Sciatic nerve (tissue), 2 donors: Measurements from ENCODE around the gene NGF. TPM values are rescaled to one million over a fixed set of nuclear protein-coding genes. Genes with fewer than 3 reads are reported as not detected.
A peak's percentile ranks its signal among the peaks of the same experiment; 100 is the strongest.

Experiments used
- ATAC-seq: fragments of 200-7000 bp; cut with Tn5 transposase; one replicate; pipeline ENCODE4 v1.9.1; 2020; ENCODE audit warnings: mild to moderate bottlenecking, moderate library complexity
- DNase-seq: peaks from one replicate; pipeline ENCODE4 v3.0.0-alpha.2; 2020; ENCODE audit warnings: low spot score
- intact Hi-C: fragments of 100-400 bp; cut with DNase I; formaldehyde crosslinking; loops from one replicate; pipeline ENCODE4 v1.14.2; 2022
- total RNA-seq: library from RNA; stranded (reverse); fragmentation: NEBNext Ultra II Directional; extraction: Animal tissue kit (Norgen Biotek cat#: 25700); gene quantifications from one replicate; pipeline ENCODE4 v1.2.1, GENCODE V29; 2021
- donor health status: DM: no; HTN: no; CAD: no.
- donor health status: DM: no; HTN: no; CAD: no.

Gene NGF
- total RNA-seq, 1 donor from 2014 or later: 5.6 TPM

GRCh38 chr1:115340879-115341278 is 2.8 kb upstream of the NGF start:
- intact Hi-C loops: no loop called here
- ATAC-seq (no peak), DNase-seq (no peak)

DNA sequence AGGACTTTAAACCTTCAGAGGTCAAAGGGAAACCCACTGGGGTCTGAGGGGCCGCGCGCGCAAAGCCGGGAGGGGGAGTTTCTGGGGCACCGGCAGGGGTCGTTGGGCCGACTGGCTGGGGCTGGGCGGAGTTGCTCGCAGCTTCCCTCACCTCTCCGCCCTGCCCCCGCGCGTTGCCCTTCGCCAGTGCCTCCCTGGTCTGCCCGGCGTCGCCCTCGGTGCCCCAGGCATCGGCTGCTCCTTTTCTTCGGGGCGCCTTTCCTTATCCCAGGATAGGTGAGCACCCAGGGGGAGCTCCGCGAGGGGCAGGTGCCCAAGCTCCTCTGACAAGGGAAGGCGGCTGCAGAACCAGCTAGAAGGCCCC is 390 bp upstream of the NGF start:
- intact Hi-C loops: no loop called here
- ATAC-seq (peak; percentile 3), DNase-seq (no peak)

- peak; percentile 63 for ATAC-seq
- intact Hi-C loops: no loop called here
- DNase-seq: peak; percentile 68
Measured at GRCh38 chr1:115337276-115337632, 795 bp downstream of the NGF start.

DNA sequence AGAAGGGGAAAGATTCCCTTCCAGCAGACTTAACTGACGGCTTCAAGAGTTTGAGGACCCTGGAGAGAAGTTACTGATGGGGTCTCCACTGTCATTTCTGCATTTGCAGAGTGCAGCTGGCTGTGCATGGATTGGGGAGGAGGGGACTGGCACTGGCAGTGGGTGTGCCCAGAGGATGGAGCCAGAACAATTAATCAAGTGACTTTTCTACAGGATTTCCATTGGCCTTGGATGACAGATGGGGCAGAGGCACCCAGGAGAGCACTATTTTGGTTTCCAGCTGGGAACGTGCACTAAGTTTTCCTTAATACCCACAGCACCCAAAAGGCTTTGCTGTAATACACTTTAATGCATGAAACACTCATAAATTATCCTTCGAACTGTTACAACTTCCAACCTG is 1.3 kb downstream of the NGF start:
- DNase-seq (no peak), ATAC-seq (no peak)
- intact Hi-C loops: no loop called here

DNA sequence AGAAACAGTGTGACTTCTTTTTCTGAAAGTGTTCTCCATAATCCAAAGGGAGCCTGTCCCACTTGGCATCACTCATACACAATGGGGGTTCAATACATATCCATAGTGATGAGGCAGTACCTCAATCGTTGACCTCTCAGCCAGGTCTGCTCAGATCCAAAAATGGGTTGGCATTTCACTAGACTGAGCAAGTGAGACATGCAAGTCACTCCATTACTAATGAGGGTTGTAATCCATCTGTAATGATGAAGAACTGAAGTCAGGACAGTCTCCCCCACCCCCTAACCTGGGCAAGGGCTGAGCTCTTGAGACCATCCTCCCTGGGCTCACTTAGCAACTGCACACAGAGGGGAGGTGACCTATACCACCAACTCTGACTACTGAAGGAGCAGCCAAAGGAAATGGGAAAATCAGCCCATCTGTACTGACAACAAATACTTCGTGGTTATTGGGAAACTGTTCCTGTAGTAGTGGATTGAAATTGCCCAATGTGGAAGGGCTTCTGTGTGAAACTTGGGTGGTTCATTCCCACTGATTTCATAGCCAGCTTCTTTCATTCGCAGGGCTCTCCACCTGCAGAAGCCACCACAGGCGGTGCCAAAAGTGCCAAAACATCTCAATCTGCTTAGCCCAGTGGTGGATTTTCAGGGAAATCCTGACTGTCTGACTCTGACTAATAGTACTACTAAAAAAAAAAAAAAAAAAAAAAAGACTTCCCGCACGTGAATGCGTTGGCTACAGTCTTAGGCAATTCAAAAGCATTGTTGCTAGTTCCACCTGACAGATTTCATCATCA is 5.0 kb downstream of the NGF start:
- intact Hi-C loops: no loop called here
- DNase-seq (no peak), ATAC-seq (peak; percentile 60)

GRCh38 chr1:115331558-115332331 is 6.3 kb downstream of the NGF start:
- intact Hi-C loops: no loop called here
- DNase-seq: no peak
- peak; percentile 15 for ATAC-seq

DNA sequence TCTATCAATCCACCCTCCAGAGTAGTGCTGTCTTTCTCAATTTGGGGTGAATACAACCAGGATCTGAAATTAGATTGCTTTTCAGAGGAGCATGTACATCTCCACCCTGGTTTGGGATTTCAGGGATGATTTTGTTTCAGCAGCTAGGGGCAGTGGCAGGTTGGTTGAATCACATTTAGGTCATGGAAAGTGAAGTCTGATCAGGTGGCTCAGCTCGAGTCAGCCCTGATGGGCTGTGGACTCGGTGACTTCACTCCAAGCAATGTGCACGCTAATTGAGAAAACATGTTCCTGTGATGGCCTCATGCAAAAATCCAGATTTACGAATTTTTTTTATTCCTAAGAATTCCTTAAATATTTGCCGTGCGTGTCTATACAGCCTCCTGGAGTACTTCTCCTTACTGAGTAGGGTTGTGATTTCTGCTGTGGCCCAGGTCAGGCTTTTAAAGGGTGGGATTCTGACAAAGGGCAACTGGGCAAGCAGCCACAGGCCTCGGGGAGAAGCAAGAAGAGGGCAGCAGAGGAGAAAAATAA is 7.5 kb downstream of the NGF start:
- ATAC-seq (peak; percentile 72), DNase-seq (no peak)
- intact Hi-C loops: no loop called here

- intact Hi-C loops: no loop called here
- DNase-seq (no peak), ATAC-seq (peak; percentile 8)
Measured at GRCh38 chr1:115329965-115330364, 8.1 kb downstream of the NGF start.

- intact Hi-C loops: no loop called here
- ATAC-seq (no peak), DNase-seq (no peak)
Measured at GRCh38 chr1:115327270-115327669, 10.8 kb downstream of the NGF start.

DNA sequence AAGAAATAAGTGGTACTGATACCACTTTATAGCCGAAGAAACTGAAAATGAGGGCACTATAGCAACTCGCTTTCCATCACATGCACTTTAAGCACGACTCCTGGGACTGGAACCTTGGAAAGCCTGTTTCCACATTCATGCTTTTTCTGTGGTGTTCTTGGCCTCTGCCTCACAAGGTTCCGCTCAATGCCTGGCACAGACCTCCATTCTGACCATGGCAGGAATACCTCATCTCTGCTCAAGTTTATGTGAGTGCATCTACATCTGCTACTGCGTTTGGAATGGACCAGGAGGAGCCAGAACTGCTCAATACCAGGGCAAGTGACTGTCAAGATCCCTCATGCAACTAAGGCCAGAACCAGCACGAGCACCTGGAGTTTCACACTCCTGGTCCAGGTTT is 11.6 kb downstream of the NGF start:
- ATAC-seq (no peak), DNase-seq (no peak)
- intact Hi-C loops: no loop called here

DNA sequence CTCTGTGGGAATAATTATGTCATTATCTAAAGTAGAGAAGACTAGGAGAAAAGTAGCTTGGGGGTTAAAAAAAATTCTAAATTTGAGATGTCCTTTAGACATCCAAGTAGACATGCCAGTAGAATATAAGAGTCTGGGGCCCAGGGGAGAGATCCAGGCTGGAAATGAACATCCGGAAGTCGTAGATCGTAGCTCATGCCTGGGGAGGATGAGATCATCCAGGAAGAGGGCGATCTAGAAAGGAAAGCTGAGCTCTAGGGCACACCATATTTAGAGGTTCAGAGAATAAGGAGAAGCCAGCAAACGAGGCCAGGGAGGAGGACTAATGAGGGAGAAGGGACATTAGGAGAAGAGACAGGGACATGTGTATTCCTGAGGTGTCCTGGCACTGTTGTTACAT is 12.2 kb downstream of the NGF start:
- ATAC-seq: peak; percentile 64
- intact Hi-C loops: no loop called here

GRCh38 chr1:115324649-115325420 is 13.2 kb downstream of the NGF start:
- DNase-seq (no peak), ATAC-seq (no peak)
- intact Hi-C loops: no loop called here

More for the DNA sequence above, 12.2 kb downstream of the NGF start:
- DNase-seq: no peak

- DNase-seq (no peak), ATAC-seq (no peak)
- intact Hi-C loops: no loop called here
Measured at GRCh38 chr1:115323366-115324004, 14.6 kb downstream of the NGF start.

- no peak for DNase-seq
- no peak for ATAC-seq
- intact Hi-C loops: no loop called here
Measured at GRCh38 chr1:115322631-115323030, 15.4 kb downstream of the NGF start.

DNA sequence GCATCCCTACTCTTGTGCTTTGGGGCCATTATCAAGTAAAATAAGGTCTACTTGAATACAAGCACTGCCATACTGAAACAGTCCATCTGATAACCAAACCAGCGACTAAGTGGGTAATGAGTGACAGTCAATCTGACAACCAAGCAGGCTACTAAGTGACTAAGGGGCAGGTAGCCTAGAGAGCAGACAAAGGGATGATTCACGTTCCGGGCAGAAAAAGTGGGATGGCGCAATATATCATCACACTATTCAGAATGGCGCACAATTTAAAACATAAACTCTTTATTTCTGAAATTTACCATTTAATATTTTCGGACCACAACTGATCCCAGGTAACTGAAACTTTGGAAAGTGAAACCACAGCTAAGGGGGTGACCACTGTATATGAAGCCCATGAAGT is 17.7 kb downstream of the NGF start:
- intact Hi-C loops: no loop called here
- ATAC-seq: no peak
- no peak for DNase-seq

GRCh38 chr1:115319706-115320105 is 18.3 kb downstream of the NGF start:
- DNase-seq (no peak), ATAC-seq (no peak)
- intact Hi-C loops: loop anchor here (5.0 kb wide), 1 partner anchor 1213 kb away; no protein-coding TSS in a partner anchor

GRCh38 chr1:115317101-115318012 is 20.7 kb downstream of the NGF start:
- intact Hi-C loops: loop anchor here (5.0 kb wide), 1 partner anchor 1215 kb away; no protein-coding TSS in a partner anchor
- no peak for DNase-seq
- peak; percentile 11 for ATAC-seq

GRCh38 chr1:115314765-115315164 is 23.3 kb downstream of the NGF start:
- DNase-seq: no peak
- intact Hi-C loops: loop anchor here (5.0 kb wide), 1 partner anchor 1218 kb away; no protein-coding TSS in a partner anchor
- peak; percentile 53 for ATAC-seq
